OCI-LY1 (cell line): ENCODE measurements around the gene FAM53A.

Source experiments
- CTCF ChIP-seq: fragments of 200-600 bp; sonication (generic), shearing (Covaris generic); IDR thresholded peaks from 2 replicates; pipeline ENCODE4 v1.5.1; 2017; ENCODE audit warnings: mild to moderate bottlenecking, antibody characterized with exemption, low read length, moderate library complexity, mixed read lengths
- EZH2 ChIP-seq: fragments of 200-600 bp; sonication (generic), shearing (Covaris generic); IDR thresholded peaks from 2 replicates; pipeline ENCODE4 v1.8.0; 2017; ENCODE audit warnings: borderline replicate concordance, mixed run types, mild to moderate bottlenecking, antibody characterized with exemption, low read length, moderate library complexity, mixed read lengths

DNA sequence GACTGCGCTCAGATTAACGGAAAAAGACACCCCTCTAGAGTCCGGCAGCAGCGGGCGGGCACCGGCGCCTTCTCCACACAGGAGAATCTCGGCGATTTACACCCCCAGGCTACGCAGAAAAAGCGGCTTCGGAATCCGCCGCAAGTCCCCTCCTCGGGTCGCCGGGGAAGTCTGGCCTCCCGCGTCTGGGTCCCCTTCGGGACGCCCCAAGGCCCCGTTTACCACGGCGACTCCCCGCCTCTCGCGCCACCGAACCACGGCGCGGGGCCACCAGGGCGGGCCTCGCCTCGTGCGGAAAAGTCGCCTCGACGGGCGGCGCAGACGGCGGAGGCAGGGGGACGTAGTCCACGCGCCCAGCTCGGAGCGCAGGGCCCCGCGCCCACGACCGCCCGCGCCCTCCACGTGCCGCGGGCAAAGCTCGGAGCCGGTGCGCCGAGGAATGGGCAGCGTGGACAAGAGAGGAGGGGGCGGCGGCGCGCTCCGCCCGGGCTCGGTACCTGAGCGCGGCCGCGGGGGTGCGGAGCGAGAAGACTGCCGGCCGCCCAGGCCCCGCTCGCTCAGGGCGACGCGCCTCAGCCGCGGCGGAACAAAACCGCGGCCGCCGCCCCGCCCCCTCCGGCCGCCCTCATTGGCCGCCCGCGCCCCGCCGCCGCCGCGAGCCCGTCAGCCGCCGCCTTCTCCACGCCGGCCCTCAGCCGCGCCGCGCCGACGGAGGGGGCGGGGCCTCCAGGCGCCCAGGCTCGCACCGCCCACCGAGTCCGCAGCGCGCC lies at the start of gene FAM53A:
- no peak for TF ChIP-seq CTCF
- no peak for TF ChIP-seq EZH2
